Activated CD4-positive, CD25-positive, alpha-beta regulatory T cell treated with anti-CD3 and anti-CD28 coated beads, Interleukin-2, amount 50 U/mL, for 24 hours (primary cell): ENCODE data around the gene IRF2.

ENCODE experiments used
- ATAC-seq, 2 donors: fragments of 150-1000 bp; cut with Tn5 transposase; one replicate each; pipeline ENCODE4 v1.10.0; 2021; ENCODE audit warnings: mild to moderate bottlenecking in 1 of 2, moderate library complexity in 1 of 2

Gene IRF2

GRCh38 chr4:184450045-184450444 lies 24.3 kb downstream of the IRF2 start:
- no peak for ATAC-seq

- ATAC-seq = no peak
These were observed 25.5 kb downstream of the IRF2 start for GRCh38 chr4:184448821-184449220.

- ATAC-seq = no peak
These were observed 26.2 kb downstream of the IRF2 start for GRCh38 chr4:184448141-184448540.

- ATAC-seq = no peak
These were observed 26.7 kb downstream of the IRF2 start for GRCh38 chr4:184447664-184448063.

GRCh38 chr4:184446132-184446658 lies 28.2 kb downstream of the IRF2 start:
- ATAC-seq = no peak

- peak; percentile 84 to 86 for ATAC-seq
These were observed 29.4 kb downstream of the IRF2 start for GRCh38 chr4:184444953-184445309.

GRCh38 chr4:184444215-184444952 lies 30.0 kb downstream of the IRF2 start:
- no peak for ATAC-seq

GRCh38 chr4:184443318-184443717 lies 31.0 kb downstream of the IRF2 start:
- no peak for ATAC-seq

GRCh38 chr4:184442314-184442635 lies 32.1 kb downstream of the IRF2 start:
- no peak for ATAC-seq

GRCh38 chr4:184441461-184442313 lies 32.7 kb downstream of the IRF2 start:
- ATAC-seq = no peak

- ATAC-seq = no peak
These were observed 33.6 kb downstream of the IRF2 start for GRCh38 chr4:184440595-184441358.

- no peak for ATAC-seq
These were observed 34.3 kb downstream of the IRF2 start for GRCh38 chr4:184439856-184440594.

- no peak for ATAC-seq
These were observed 35.0 kb downstream of the IRF2 start for GRCh38 chr4:184439386-184439785.

- no peak for ATAC-seq
These were observed 36.0 kb downstream of the IRF2 start for GRCh38 chr4:184438375-184438774.

- ATAC-seq = no peak
These were observed 36.6 kb downstream of the IRF2 start for GRCh38 chr4:184437565-184438265.

- no peak for ATAC-seq
These were observed 39.8 kb downstream of the IRF2 start for GRCh38 chr4:184434501-184435066.

GRCh38 chr4:184434021-184434420 lies 40.3 kb downstream of the IRF2 start:
- ATAC-seq = no peak

- no peak for ATAC-seq
These were observed 41.0 kb downstream of the IRF2 start for GRCh38 chr4:184433258-184433892.

- ATAC-seq = no peak
These were observed 42.0 kb downstream of the IRF2 start for GRCh38 chr4:184432127-184432922.

- ATAC-seq = no peak
These were observed 44.2 kb downstream of the IRF2 start for GRCh38 chr4:184430163-184430562.
